GM11168 (cell line): Measurements from ENCODE around the gene ESYT1.

Experiments
- in situ Hi-C: fragments of 300-500 bp; cut with MboI; formaldehyde crosslinking; loops from one replicate; pipeline ENCODE4 v1.12.0; 2022; ENCODE audit warnings: low sequenced_read_pairs; ENCODE audit not compliant: unreplicated experiment

The ESYT1 gene

DNA sequence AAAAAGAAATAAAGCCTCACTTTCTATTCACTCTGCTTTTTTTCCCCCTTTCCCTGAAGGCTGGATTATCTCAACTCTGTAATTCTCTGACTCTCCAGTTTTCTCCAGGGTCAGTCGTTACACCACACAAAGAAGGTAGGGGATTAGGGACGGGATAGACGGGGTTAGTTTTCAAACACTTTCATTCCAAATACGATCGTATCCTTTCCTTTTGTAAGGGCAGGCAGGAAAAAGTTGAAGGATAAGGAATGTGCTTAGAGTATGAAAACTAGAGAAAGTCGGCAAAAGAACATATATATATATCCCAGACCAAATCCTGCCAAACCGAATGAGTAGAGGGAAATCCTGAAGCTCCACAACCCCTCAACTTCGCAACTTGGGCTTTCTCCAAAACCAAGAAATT is 581 bp upstream of the ESYT1 start:
- in situ Hi-C loops, result no loop called here

DNA sequence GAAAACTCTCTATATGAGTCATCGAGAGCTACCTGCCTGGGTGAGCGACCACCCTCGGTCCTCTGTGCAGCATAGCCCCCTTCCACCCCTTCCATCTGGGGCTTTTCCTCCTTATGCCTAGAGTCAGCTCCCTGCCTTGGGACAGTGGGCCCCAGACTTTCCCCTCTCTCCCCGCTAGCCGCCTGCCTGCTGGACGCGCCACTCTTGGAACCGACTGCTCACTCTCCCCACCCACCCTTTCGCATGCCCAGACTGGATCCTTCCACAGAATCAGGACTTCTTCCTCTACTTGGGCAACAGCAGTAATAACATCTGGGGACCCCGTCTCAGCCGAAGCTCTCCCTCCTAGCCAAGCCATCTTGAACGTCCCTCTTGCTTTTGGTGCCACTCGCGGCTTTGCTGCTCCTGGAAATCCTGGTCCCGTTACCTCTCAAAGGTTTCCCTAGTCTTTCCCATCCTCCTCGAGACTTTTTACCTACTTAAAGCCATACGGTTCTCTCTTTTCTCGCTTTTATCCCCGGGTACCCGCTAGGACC is 671 bp downstream of the ESYT1 start:
- in situ Hi-C loops, result no loop called here

DNA sequence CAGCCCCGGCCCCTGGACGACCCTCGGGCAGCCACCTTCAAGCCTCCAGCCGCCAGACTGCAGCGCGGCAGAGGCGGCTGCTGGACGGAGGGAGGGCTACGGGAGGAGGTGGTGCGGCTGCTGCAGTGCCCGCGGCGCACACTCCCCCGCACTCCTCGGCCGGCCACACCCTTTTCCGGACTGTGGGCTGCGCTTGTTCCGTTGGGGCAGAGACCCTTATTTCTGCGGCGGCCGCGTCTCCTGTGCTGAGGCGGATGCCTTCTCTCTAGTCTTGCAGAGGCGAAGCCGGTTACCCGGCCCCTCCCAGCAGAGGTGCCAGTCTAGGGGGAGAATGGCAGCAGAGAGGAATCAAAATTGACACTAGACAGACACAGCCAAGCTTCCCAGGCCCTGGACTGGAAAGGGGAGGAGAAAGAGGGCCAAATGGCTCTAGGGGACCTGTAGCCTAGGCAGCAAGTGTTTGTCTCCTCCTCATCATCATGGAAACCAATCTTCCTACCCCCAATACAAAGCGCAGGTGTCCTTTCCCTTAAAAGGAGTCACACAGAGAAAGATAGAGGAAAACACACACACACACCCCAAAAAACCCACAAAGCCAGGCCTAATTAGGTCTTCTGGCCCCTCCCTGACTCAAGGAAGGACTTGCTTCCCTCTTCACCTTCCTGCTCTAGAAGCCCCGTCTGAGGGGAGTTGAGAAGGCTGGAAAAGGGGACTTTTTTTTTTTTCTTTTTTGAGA is 1.3 kb downstream of the ESYT1 start:
- in situ Hi-C loops, result no loop called here

DNA sequence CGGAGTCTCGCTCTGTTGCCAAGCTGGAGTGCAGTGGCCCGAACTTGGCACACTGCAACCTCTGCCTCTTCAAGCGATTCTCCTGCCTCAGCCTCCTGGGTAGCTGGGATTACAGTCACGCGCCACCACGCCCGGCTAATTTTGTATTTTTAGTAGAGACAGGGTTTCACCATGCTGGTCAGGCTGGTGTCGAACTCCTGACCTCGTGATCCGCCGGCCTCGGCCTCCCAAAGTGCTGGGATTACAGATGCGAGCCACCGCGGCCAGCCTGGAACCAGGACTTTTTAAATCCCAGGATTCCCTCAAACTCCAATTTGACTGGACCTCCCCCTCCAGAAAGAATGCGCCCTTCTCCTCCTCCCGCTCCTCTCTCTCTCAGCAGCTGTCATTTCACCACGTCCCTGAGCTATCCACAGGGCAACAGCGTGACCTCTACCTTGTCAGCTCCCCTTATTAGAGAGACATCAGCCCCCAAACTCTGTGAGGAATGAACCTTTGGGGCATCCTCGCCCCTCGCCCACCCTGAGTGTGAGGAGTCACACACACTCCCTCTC is 2.0 kb downstream of the ESYT1 start:
- in situ Hi-C loops, result no loop called here

DNA sequence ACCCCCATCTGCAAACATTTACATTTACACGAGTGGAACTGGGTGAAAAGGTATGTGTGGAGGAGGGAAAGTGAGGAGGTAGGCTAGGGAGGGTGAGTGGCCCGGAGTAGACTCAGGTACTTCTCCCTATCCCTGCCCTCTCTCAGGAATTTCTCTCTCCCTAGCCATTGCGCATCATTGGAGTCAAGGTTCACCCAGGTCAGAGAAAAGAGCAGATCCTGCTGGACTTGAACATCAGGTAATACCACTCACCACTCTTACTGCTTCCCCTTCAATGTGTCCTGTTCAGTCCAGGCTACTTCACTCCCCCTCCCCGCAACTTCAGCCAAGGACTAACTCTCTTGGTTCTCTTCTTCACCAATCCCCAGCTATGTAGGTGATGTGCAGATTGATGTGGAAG is 2.8 kb downstream of the ESYT1 start:
- in situ Hi-C loops, result no loop called here

DNA sequence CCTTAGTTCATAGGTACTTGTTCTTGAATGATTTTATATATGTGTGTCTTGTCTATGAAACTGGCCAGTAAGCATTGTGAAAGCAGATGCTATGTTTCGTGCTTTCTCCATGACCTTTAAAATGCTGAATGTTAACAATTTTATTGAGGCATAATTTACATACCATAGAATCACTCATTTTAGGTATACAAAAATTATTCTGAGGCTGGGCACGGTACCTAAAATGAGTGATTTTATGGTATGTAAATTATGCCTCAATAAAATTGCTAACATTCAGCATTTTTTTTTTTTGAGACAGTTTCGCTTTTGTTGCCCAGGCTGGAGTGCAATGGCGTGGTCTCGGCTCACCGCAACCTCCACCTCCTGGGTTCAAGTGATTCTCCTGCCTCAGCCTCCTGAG is 6.8 kb downstream of the ESYT1 start:
- in situ Hi-C loops, result no loop called here

DNA sequence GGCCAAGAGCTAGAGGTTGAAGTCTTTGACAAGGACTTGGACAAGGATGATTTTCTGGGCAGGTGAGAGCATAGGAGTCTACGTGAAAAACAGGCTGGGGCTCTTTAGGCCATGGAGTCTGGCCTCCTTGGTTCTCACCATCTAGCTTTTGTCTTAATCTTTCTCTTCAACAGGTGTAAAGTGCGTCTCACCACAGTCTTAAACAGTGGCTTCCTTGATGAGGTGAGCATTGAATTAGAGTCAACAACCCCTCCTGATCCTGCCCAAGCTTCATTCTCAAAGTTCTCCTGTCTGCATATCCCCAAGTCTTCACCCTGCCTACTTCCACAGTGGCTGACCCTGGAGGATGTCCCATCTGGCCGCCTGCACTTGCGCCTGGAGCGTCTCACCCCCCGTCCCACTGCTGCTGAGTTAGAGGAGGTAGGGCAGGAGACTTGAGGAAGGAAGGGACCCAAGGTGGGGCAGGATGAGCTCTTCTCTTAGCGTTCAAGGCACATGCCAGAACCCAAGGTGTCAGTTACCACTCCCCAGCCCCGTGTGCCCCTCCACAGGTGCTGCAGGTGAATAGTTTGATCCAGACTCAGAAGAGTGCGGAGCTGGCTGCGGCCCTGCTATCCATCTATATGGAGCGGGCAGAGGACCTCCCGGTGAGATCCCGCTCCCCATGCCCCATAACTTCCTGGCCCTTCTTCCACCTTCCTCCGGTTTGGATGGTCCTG is 9.9 kb downstream of the ESYT1 start:
- in situ Hi-C loops, result no loop called here

DNA sequence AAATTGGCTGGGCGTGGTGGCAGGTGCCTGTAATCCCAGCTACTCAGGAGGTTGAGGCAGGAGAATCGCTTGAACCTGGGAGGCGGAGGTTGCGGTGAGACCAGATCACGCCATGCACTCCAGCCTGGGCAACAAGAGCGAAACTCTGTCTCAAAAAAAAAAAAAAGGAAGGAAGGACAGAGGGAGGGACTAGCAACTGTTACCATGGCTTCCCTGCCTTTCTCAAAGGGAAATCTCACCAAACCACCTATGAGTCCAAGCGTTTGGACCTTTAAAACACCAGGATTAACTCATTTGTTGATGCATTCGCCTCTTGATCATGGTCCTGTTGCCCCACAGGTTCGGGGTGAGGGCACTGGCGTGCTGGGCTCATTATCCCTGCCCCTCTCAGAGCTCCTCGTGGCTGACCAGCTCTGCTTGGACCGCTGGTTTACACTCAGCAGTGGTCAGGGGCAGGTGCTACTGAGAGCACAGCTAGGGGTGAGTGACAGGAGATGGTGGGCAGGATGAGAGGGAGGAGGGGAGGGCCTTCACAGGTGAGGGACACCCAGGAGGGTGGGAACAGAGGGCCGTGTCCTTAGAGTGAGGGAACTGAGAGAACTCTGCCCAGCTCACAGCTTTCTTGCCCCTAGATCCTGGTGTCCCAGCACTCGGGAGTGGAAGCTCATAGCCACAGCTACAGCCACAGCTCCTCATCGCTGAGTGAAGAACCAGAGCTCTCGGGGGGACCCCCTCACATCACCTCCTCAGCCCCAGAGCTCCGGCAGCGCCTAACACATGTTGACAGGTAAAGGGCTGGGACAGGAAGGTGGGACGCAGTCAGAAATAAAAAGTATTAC is 14.1 kb downstream of the ESYT1 start:
- in situ Hi-C loops, result no loop called here

DNA sequence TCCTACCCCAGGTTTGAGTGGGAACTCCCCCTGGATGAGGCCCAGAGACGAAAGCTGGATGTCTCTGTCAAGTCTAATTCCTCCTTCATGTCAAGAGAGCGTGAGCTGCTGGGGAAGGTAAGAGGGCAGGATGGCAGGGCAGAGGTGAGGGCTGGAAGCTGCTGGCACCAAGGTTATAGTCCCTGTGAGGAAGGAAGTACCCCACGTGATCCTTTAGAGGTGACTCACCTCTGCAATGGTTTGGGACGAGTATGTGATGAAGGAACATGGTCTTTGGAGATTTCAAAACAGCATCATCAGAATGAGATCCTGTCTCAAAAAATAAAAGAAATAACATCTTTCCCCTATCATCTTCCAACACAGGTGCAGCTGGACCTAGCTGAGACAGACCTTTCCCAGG is 15.2 kb downstream of the ESYT1 start:
- in situ Hi-C loops, result no loop called here

DNA sequence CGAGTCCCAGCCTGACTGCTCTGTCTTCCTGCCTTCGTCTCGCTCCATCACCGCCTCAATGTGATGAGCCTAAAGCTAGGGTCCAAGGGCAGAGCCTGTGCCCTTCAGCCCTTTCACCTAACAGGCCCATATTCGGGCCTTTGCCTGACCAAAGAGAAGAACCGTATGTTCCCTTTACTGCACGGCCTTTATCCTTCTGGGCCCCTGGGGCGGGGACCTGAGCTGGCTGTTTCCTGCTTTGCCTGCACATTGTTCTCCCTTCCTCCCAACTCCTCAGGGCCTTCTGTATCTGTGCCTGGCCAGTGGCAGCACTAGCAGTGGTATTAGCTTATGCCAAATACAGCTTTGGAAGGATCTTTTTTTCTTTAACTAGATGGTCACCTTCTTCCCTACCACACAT is 15.8 kb downstream of the ESYT1 start:
- in situ Hi-C loops, result no loop called here

DNA sequence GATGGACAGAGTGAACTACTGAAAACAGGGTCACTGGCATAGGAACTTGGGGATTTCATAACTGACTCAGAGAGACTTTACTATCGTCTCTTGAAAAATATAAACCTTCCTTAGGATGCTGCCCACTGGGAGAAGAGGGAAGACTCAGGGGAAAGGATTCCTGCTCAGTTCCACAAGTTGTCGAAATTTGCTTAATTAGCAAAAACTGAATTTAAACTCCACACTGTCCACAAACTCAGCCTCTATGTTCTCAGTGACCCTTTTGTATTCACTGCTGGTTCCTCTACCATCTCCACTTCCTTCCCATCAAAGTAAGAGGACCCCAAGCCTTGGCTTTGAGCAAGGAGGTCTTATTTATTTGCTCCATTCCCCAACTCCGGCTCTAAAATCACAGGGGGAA is 17.1 kb downstream of the ESYT1 start:
- in situ Hi-C loops, result no loop called here

DNA sequence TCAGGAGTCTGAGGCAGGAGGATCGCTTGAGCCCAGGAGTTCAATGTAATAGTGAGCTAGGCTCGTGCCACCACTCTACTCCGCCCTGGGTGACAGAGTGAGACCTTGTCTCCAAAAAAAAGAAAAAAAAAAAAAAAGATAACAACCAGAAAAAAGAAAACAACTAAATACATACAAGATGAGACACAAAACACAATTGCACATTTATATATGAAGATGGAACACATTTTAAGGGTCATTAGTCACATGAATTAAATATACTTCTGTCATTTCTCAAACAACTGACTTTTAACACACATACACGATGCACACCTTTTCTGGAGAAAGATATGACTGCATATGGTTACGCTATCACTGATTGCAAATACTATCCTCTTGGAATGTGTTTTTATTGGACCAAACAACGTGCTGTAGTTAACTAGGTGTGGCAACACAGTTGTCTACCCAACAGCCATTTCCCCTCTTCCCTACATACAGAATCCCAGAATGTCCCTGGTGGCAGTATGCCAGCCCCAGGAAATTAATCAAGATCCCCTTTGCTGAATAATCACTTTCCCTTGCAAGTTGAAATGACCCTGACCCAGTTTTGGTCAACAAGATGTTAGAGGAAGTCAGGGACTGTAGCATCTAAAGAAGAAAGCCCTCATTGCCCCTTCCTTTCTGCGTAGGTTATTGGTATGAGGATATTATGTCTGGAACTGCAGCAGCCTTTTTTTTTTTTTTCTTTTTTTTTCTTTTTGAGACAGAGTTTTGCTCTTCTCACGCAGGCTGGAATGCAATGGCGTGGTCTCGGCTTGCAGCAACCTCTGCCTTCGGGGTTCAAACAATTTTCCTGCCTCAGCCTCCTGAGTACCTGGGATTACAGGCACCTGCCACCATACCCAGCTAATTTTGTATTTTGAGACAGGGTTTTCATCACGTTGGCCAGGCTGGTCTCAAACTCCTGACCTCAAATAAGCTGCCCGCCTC is 18.7 kb downstream of the ESYT1 start:
- in situ Hi-C loops, result no loop called here

DNA sequence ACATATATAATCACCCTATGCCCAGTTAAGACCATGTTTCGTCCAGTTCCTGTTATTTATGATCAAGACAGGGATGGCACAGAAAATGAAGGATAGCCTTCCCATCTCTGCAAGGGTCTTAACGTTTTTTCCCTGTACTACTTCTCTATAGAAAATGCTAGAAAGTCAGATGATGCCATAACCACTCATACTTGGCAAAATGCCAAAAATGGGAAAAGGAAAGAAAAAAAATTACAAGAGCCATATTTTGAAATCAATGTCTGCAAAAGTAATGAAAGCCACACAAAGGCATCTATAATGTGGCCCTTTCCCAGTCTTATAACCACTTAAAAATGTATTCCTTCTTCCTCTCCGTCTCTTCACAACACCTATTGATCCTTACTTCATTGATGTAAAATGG is 22.5 kb downstream of the ESYT1 start:
- in situ Hi-C loops, result no loop called here

DNA sequence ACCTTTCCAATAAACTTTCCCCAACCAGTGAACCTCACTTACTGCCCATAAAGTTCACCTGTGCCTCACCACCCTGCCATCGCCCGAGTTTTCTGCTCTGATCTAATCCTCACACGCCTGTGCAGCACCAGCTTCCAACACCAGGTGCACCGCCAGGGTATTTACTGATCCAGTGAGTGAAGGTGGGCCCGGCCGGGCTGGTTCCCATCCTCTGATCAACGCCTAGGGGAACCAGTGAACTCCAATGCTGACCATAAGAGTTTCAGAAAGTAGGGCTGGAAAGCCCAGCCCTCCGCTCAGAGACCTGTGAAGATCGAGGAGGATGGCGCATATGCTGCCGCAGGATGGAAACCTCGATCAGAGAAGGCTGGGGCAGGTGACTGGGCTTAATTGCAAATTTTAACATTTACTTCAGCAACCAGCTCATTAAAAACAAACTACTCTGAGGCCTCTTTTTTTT is 23.6 kb downstream of the ESYT1 start:
- in situ Hi-C loops, result no loop called here

DNA sequence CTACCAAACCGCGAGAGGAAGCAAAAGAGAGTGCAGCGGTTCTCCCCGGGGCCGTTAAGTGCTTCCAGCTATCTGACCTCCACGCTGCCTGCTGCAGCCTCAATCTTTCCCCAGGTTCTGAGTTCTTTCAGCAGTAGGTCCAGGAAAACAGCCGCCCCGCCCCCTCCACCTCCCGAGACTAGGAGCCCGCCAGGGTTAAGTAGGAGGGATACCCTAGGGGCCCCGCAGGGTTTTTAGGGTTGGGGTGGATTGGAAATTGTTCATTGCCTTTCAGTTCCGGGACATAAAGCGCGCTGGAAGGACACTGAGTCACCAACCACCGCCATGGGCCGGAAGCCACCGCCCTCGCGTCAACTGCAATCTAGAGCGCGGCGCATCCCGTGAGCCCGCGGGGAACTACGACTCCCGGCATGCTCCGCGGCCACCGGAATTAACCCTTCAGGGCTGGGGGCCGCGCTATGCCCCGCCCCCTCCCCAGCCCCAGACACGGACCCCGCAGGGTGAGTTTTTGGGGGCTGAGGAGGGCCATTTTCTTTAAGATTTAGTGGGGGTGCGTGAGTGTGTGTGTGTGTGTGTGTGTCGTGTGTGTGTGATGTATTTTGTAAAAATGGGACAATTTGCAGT is 24.2 kb downstream of the ESYT1 start, which contains the start of gene MYL6B:
Gene MYL6B (plus strand): TSS at position 456 of the 624 bp plus-strand sequence. CDS start 1,332 bp downstream, outside the sequence.
- in situ Hi-C loops, result no loop called here

DNA sequence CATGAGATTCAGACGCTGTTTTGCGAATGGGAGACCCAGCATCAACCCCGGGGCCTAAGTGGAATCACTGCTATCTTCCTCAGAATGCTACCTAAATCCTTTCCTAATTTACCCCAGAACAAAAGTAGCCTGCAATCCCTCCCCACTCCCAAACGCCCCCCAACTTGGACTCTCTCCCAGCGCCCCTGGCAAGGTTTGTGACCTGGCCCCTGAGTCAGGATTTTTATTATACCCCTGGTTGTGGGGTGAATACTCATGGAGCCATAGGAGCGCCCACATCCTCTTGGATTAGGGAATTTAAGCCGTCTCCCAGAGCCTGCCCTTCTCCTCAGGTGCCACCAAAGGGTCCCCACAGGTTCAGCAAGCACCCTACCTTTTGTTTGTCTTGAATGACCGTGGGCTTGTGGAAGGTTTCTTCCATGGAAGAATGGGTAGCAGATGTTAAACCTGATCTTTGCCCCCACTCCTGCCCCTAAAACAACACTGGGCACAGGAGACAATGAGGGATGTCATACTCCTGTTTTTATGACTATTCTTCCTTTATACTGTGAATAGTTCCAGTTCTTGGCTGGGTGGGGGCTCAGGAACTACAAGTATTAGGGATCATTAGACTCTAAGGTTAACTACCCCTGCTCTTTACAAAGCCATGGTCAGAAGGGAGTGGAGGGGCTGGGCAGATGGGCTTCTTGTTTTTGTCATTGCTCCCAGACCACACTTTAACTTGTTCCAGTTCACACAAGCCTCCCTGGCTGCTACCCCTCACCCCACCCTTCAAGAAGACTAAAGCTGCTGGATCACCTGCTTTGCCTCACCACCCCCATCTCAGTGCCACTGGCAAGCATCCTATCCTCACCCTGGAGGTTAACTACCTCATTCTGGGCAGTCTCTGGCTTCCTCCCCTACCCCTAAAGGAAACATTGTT is 24.9 kb downstream of the ESYT1 start:
- in situ Hi-C loops, result no loop called here

DNA sequence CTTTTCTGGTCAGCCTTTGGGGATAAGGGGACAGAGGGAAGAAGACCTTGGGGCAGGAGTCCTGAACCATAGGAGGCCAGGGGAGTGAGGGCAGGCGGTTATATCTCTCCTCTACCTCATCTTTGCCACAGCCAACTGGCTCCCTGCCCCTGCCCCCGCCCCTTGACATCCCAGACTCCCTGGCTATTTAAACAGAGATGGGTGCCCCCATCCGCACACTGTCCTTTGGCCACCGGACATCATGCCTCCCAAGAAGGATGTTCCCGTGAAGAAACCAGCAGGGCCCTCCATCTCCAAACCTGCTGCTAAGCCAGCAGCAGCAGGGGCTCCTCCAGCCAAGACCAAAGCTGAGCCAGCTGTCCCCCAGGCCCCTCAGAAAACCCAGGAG is 25.6 kb downstream of the ESYT1 start:
- in situ Hi-C loops, result no loop called here
